ENCODE measurements around the gene ZFR2.

The ZFR2 gene

GRCh38 chr19:3781603-3782002 is 87.2 kb downstream of the ZFR2 start:
- peaks cover 27% of the 10 kb centered on the region for H3K27me3 ChIP-seq (ENCODE audit: insufficient read depth, low read length)
- no peak overlapping the region for H3K9ac ChIP-seq (ENCODE audit: low read depth, low read length)
- peaks cover 21% of the 10 kb centered on the region for H3K9me3 ChIP-seq (ENCODE audit: insufficient read depth, low read depth, low read length)
- 0 out of 2 replicates have a peak, but pooled peaks cover 6% of the 10 kb centered on the region for H3K36me3 ChIP-seq (ENCODE audit: insufficient read depth, low read depth, low read length)
- no peak overlapping the region for H3K4me3 ChIP-seq (ENCODE audit: low read length)
- no peak overlapping the region for H3K27ac ChIP-seq (ENCODE audit: low read length)
- no peaks in the 10 kb centered on the region for H3K4me1 ChIP-seq (ENCODE audit: insufficient read depth, low read length)

GRCh38 chr19:3780786-3781304 is 88.0 kb downstream of the ZFR2 start:
- no peak overlapping the region for H3K4me3 ChIP-seq (ENCODE audit: low read length)
- no peak overlapping the region for H3K27ac ChIP-seq (ENCODE audit: low read length)
- peaks cover 21% of the 10 kb centered on the region for H3K9me3 ChIP-seq (ENCODE audit: insufficient read depth, low read depth, low read length)
- H3K36me3 ChIP-seq (ENCODE audit: insufficient read depth, low read depth, low read length), result 0 out of 2 replicates have a peak, but pooled peaks cover 6% of the 10 kb centered on the region
- no peaks in the 10 kb centered on the region for H3K4me1 ChIP-seq (ENCODE audit: insufficient read depth, low read length)
- peaks cover 22% of the 10 kb centered on the region for H3K27me3 ChIP-seq (ENCODE audit: insufficient read depth, low read length)
- H3K9ac ChIP-seq (ENCODE audit: low read depth, low read length), result no peak overlapping the region

DNA sequence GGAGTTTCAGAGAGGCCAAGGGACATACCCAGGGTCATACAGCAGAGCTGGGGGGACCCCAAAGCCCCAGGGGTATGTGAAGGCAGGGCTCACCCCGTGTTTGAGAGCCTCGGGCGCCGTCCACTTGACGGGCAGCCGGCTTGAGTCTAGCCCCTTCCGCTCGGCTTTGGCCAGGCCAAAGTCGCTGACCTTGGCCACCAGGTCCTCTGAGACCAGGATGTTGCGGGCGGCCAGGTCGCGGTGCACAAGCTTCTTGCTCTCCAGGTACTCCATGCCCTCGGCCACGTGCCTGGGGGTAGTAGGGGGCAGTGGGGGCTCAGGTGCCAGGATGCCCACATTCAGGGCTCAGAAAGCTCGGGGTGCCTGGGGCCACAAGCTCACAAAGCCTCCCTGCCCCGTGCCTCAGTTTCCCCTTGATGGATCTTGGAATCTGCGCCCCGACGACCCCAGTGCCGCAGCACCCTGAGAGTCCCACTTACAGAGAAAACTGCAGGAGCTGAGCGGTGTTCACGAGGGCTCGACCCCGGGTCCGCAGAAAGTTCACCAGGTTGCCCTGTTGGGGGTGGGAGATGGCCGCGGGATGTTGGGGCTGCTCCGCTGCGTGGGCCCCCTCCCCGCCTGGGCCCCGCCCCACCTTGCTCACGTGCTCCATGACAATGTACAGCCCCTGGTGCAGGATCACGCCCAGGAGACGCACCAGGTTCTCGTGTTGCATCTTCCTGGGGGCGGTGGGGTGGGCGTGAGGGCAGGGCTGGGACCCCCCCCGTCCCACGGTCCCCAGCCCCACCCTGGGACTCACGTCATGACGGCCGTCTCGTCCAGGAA is 89.7 kb downstream of the ZFR2 start:
- Histone ChIP-seq H3K36me3 (ENCODE audit: insufficient read depth, low read depth, low read length) (0 out of 2 replicates have a peak, but pooled peaks cover 6% of the 10 kb centered on the region), H3K4me3 (ENCODE audit: low read length) (no peak overlapping the region), H3K9me3 (ENCODE audit: insufficient read depth, low read depth, low read length) (peaks cover 21% of the 10 kb centered on the region), H3K27ac (ENCODE audit: low read length) (no peak overlapping the region), H3K9ac (ENCODE audit: low read depth, low read length) (no peak overlapping the region), H3K4me1 (ENCODE audit: insufficient read depth, low read length) (no peaks in the 10 kb centered on the region), H3K27me3 (ENCODE audit: insufficient read depth, low read length) (peaks cover 5% of the 10 kb centered on the region; the same call in 1 of the 2 replicates)

DNA sequence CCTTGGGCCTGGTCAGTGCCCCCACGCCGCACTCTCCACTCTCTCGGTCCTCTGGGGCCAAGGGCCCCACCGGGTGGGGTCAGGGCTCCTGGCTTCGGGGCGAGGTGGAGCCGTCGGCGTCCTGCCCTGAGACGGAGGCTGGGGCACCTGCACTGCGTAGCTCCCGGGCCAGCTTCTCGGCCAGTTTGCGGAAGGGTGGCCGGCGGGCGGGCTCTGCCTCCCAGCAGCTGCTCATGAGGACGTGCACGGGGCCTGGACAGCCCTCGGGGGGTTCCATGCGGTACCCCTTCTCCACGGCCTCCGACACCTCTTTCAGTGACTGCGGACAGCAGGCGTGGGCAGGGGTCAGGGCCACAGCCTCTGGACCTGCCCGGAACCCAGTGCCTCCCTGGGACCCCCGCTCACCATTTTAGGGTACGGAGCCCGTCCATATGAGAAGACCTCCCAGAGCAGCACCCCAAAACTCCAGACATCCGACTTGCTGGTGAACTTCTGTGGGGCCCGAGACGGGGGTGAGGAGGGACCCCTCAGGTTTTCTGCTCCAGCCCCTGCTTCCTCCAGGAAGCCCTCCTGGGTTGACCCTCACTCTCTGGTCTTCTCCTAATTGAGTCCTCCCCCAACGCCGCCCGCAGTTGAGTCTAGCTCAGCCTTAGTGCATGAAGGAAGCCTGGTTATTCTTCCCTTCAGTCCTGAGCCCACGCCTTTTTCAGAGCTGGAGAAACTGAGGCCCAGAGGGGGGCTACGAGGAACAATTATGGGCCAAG is 90.6 kb downstream of the ZFR2 start:
- Histone ChIP-seq H3K27ac (ENCODE audit: low read length) (no peak overlapping the region), H3K4me3 (ENCODE audit: low read length) (no peak overlapping the region), H3K4me1 (ENCODE audit: insufficient read depth, low read length) (no peaks in the 10 kb centered on the region), H3K9me3 (ENCODE audit: insufficient read depth, low read depth, low read length) (peaks cover 21% of the 10 kb centered on the region), H3K36me3 (ENCODE audit: insufficient read depth, low read depth, low read length) (0 out of 2 replicates have a peak, but pooled peaks cover 6% of the 10 kb centered on the region), H3K27me3 (ENCODE audit: insufficient read depth, low read length) (no peaks in the 10 kb centered on the region), H3K9ac (ENCODE audit: low read depth, low read length) (no peak overlapping the region)

DNA sequence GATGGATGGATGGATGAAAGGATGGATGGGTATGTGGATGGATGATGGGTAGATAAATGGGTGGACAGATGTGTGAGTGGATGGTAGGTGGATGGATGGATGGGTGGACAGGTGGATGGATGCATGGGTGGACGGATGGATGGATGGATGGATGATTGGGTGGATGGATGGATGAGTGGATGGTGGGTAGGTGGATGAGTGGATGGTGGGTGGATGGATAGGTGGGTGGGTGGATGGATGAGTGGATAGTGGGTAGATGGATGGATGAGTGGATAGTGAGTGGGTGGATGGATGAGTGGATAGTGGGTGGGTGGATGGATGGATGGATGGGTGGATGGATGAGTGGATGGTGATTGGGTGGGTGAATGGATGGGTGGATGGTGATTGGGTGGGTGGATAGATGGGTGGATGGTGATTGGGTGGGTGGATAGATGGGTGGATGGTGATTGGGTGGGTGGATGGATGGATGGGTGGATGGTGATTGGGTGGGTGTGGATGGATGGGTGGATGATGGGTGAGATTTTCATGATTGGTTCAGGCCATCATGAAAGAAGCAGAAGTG is 92.3 kb downstream of the ZFR2 start:
- Histone ChIP-seq H3K27me3 (ENCODE audit: insufficient read depth, low read length) (no peaks in the 10 kb centered on the region), H3K4me1 (ENCODE audit: insufficient read depth, low read length) (no peaks in the 10 kb centered on the region), H3K9ac (ENCODE audit: low read depth, low read length) (no peak overlapping the region), H3K27ac (ENCODE audit: low read length) (no peak overlapping the region), H3K4me3 (ENCODE audit: low read length) (no peak overlapping the region), H3K9me3 (ENCODE audit: insufficient read depth, low read depth, low read length) (peaks cover 9% of the 10 kb centered on the region), H3K36me3 (ENCODE audit: insufficient read depth, low read depth, low read length) (no peaks in the 10 kb centered on the region)

- Histone ChIP-seq H3K9ac (ENCODE audit: low read depth, low read length) (no peak overlapping the region), H3K9me3 (ENCODE audit: insufficient read depth, low read depth, low read length) (peaks cover 2% of the 10 kb centered on the region; the same call in 1 of the 2 replicates), H3K36me3 (ENCODE audit: insufficient read depth, low read depth, low read length) (no peaks in the 10 kb centered on the region), H3K4me1 (ENCODE audit: insufficient read depth, low read length) (peaks cover 5% of the 10 kb centered on the region; the same call in 1 of the 2 replicates), H3K4me3 (ENCODE audit: low read length) (no peak overlapping the region), H3K27ac (ENCODE audit: low read length) (no peak overlapping the region), H3K27me3 (ENCODE audit: insufficient read depth, low read length) (no peaks in the 10 kb centered on the region)
Measured at GRCh38 chr19:3775831-3776230, 93.0 kb downstream of the ZFR2 start.

GRCh38 chr19:3775374-3775711 is 93.5 kb downstream of the ZFR2 start:
- Histone ChIP-seq H3K36me3 (ENCODE audit: insufficient read depth, low read depth, low read length) (no peaks in the 10 kb centered on the region), H3K27me3 (ENCODE audit: insufficient read depth, low read length) (no peaks in the 10 kb centered on the region), H3K4me1 (ENCODE audit: insufficient read depth, low read length) (peaks cover 5% of the 10 kb centered on the region; the same call in 1 of the 2 replicates), H3K4me3 (ENCODE audit: low read length) (no peak overlapping the region), H3K9me3 (ENCODE audit: insufficient read depth, low read depth, low read length) (no peaks in the 10 kb centered on the region), H3K9ac (ENCODE audit: low read depth, low read length) (no peak overlapping the region), H3K27ac (ENCODE audit: low read length) (no peak overlapping the region)

- Histone ChIP-seq H3K9me3 (ENCODE audit: insufficient read depth, low read depth, low read length) (no peaks in the 10 kb centered on the region), H3K27ac (ENCODE audit: low read length) (no peak overlapping the region), H3K4me1 (ENCODE audit: insufficient read depth, low read length) (peaks cover 5% of the 10 kb centered on the region; the same call in 1 of the 2 replicates), H3K36me3 (ENCODE audit: insufficient read depth, low read depth, low read length) (no peaks in the 10 kb centered on the region), H3K9ac (ENCODE audit: low read depth, low read length) (no peak overlapping the region), H3K4me3 (ENCODE audit: low read length) (no peak overlapping the region), H3K27me3 (ENCODE audit: insufficient read depth, low read length) (no peaks in the 10 kb centered on the region)
Measured at GRCh38 chr19:3774621-3775373, 94.0 kb downstream of the ZFR2 start.

DNA sequence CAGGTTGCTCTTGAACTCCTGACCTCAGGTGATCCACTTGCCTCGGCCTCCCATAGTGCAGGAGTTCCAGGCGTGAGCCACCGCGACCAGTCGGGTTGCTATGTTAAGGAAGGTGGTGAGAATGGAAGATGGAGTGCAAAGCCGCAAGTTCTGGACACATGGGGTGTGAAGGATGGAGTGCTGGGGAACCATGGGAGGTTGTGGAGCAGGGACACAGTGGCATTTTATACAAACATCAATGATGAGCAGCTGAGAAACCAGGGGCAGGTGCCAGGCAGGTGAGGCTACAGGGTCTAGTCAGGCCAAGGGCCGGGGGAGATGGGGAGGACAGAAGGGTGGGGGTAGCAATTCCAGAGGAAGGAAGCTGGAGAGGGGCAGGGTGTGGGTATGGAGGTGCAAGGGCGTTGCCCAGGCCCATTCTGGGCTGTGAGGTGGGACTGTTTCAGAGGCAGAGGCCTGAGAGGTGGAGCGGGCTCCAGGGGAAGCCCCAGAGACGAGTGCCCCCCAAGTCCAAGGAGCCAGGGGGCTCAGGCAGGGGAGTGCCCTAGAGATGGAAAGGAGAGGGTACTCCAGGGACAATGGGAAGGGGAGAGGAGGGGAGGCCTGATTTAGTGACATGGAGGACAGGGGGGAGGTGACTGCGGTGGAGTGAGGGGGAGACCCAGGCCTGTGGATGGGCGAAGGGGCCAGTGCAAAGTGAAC is 94.9 kb downstream of the ZFR2 start:
- Histone ChIP-seq H3K4me3 (ENCODE audit: low read length) (no peak overlapping the region), H3K27ac (ENCODE audit: low read length) (no peak overlapping the region), H3K27me3 (ENCODE audit: insufficient read depth, low read length) (no peaks in the 10 kb centered on the region), H3K9ac (ENCODE audit: low read depth, low read length) (no peak overlapping the region), H3K9me3 (ENCODE audit: insufficient read depth, low read depth, low read length) (no peaks in the 10 kb centered on the region), H3K36me3 (ENCODE audit: insufficient read depth, low read depth, low read length) (no peaks in the 10 kb centered on the region), H3K4me1 (ENCODE audit: insufficient read depth, low read length) (peaks cover 5% of the 10 kb centered on the region; the same call in 1 of the 2 replicates)

DNA sequence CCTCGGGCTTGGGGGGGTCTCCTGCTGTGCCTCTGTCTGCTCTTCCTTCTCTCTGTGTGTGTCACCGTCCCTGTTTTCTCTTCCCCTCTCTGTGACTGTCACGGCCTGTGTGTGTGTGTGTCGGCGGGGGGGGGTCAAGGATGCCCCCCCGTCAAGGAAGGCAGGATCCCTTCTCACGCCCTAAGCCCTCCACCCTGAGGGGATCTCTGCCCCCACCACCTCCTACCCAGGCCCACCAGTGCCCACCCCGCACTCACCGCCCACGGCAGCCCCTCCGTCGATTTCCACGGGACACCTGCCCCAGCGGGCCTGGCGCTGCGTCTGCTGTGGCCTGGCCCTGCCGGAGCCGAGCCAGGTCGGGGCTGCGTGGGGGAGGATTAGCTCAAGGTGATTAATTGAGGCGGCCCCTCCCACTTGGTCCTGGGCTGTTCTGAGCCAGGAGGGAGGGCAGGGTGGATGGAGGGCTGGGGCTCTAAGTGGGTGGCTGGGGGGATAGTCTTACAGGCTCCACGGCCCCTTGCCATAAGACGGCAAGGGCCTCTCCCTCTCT is 96.9 kb downstream of the ZFR2 start, which contains the start of gene RAX2:
Gene RAX2, minus strand, starts transcription at position 323 of the 550 bp plus-strand sequence. CDS start 486 bp downstream, outside the sequence.
- Histone ChIP-seq H3K36me3 (ENCODE audit: insufficient read depth, low read depth, low read length) (0 out of 2 replicates have a peak, but pooled peaks cover 9% of the 10 kb centered on the region), H3K27me3 (ENCODE audit: insufficient read depth, low read length) (no peaks in the 10 kb centered on the region), H3K4me1 (ENCODE audit: insufficient read depth, low read length) (peaks cover 5% of the 10 kb centered on the region; the same call in 1 of the 2 replicates), H3K4me3 (ENCODE audit: low read length) (no peak within 1 kb of the TSS), H3K27ac (ENCODE audit: low read length) (no peak within 1 kb of the TSS), H3K9ac (ENCODE audit: low read depth, low read length) (no peak within 1 kb of the TSS), H3K9me3 (ENCODE audit: insufficient read depth, low read depth, low read length) (no peaks in the 10 kb centered on the region)
